RCC 7860 (cell line): ENCODE data around the gene LAMA5.

Experiments
- DNase-seq: peaks from one replicate; pipeline ENCODE4 v3.0.0-alpha.2; 2015; ENCODE audit warnings: low spot score
- FAIRE-seq: peaks from 2 replicates; lab custom pipeline; 2012; peaks lifted over from hg19 to GRCh38; lab: Jason Lieb, UNC

Gene LAMA5

GRCh38 chr20:62277253-62277652 is 89.9 kb downstream of the LAMA5 start:
- FAIRE-seq (no peak), DNase-seq (no peak)

GRCh38 chr20:62276439-62276838 is 90.7 kb downstream of the LAMA5 start:
- DNase-seq (no peak), FAIRE-seq (no peak)

GRCh38 chr20:62275219-62275618 is 91.9 kb downstream of the LAMA5 start:
- DNase-seq, result no peak
- FAIRE-seq, result no peak

GRCh38 chr20:62274332-62274950 is 92.7 kb downstream of the LAMA5 start:
- no peak for DNase-seq
- no peak for FAIRE-seq

GRCh38 chr20:62273416-62273815 is 93.7 kb downstream of the LAMA5 start:
- FAIRE-seq (no peak), DNase-seq (no peak)

GRCh38 chr20:62272200-62272599 is 94.9 kb downstream of the LAMA5 start:
- no peak for FAIRE-seq
- no peak for DNase-seq

GRCh38 chr20:62269871-62270270 is 97.2 kb downstream of the LAMA5 start:
- FAIRE-seq (no peak), DNase-seq (no peak)

GRCh38 chr20:62269378-62269777 is 97.7 kb downstream of the LAMA5 start:
- FAIRE-seq, result no peak
- no peak for DNase-seq

GRCh38 chr20:62268228-62268900 is 98.7 kb downstream of the LAMA5 start:
- FAIRE-seq, result no peak
- DNase-seq, result no peak

- FAIRE-seq, result no peak
- DNase-seq, result no peak
Measured at GRCh38 chr20:62267543-62267942, 99.6 kb downstream of the LAMA5 start.

- FAIRE-seq (no peak), DNase-seq (no peak)
Measured at GRCh38 chr20:62266851-62267250, 100.3 kb downstream of the LAMA5 start.

- DNase-seq, result no peak
- FAIRE-seq, result no peak
Measured at GRCh38 chr20:62266340-62266739, 100.8 kb downstream of the LAMA5 start.

- FAIRE-seq, result no peak
Measured at GRCh38 chr20:62265365-62265764, 101.7 kb downstream of the LAMA5 start.

GRCh38 chr20:62263396-62263795 is 103.7 kb downstream of the LAMA5 start:
- DNase-seq (no peak), FAIRE-seq (no peak)

More at GRCh38 chr20:62265365-62265764, 101.7 kb downstream of the LAMA5 start:
- DNase-seq, result no peak

- FAIRE-seq (no peak), DNase-seq (no peak)
Measured at GRCh38 chr20:62262064-62262463, 105.0 kb downstream of the LAMA5 start.

GRCh38 chr20:62259294-62259565 is 107.9 kb downstream of the LAMA5 start:
- FAIRE-seq, result no peak
- no peak for DNase-seq
